SK-N-MC (cell line): ENCODE measurements around the gene SH3BP5L.

Experiments
- EZH2 ChIP-seq: fragments of 200-600 bp; sonication (generic); IDR thresholded peaks from one replicate; pipeline ENCODE4 v1.6.1; 2017; ENCODE audit warnings: antibody characterized with exemption
- FOXP2 ChIP-seq: optimal IDR thresholded peaks from 2 replicates; pipeline ENCODE3; 2011; ENCODE audit warnings: mild to moderate bottlenecking, moderate library complexity; ENCODE audit not compliant: insufficient read depth; ENCODE audit errors: extremely low read length, control extremely low read depth
- POLR2AphosphoS5 ChIP-seq: IDR thresholded peaks from 2 replicates; pipeline ENCODE4 v1.6.1; 2012; ENCODE audit warnings: mild to moderate bottlenecking, low read depth, low read length, borderline replicate concordance

DNA sequence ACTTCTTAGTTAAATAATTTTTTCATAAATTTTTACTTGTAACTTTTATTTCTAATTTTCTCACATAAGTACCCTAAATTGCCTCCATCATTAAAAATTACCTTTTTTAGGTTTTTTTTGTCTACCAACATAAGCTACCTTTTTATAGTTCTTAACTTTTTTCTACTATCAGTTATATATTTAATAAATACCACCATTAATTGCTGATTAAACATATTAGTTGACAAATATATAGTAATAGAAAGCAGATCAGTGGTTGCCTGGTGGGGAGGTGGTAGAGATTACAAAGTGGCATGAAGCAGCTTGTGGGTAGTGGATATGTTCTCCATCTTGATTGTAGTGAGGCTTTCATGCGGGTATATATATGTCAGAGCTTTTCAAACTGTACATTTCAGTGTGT, 6.1 kb upstream of the SH3BP5L start:
- TF ChIP-seq EZH2, result no peak
- TF ChIP-seq POLR2AphosphoS5, result no peak
- TF ChIP-seq FOXP2, result no peak
